ENCODE measurements around the gene PUM1. TPM values are rescaled to one million over a fixed set of nuclear protein-coding genes. Genes with fewer than 3 reads are reported as not detected.
A peak's percentile ranks its signal among the peaks of the same experiment; 100 is the strongest.

PUM1 gene
- total and polyA plus RNA-seq, 7 experiments from 2014 or later: 114 to 226 (median 154) TPM

GRCh38 chr1:30889511-30889910 lies 176.0 kb downstream of the PUM1 start:
- H3K27ac ChIP-seq (ENCODE audit: low read depth, low read length): no peak overlapping the region
- peaks cover 0 to under 1% (median 0%) of the 10 kb centered on the region in 11 donors for H3K9me3 Mint-ChIP-seq
- ChIA-PET POLR2A (interaction anchor here (0.8 kb wide), 1 partner anchor 755 kb away, joined by 4 read pairs; the partner anchor contains the start of gene PEF1), CTCF (no interaction called here)
- no peaks in the 10 kb centered on the region for H3K4me1 ChIP-seq (ENCODE audit: control insufficient read depth in 2 of 2, insufficient read depth in 2 of 2, low read length in 2 of 2)
- H3K27me3 ChIP-seq (ENCODE audit: control insufficient read depth in 2 of 2, insufficient read depth in 2 of 2, low read length in 2 of 2): no peaks in the 10 kb centered on the region
- intact Hi-C loops (cut with micrococcal nuclease): no loop called here
- H3K27ac Mint-ChIP-seq: no peak overlapping the region
- DNase-seq (no peak), ATAC-seq (no peak)
- no peak overlapping the region for H3K4me3 ChIP-seq (ENCODE audit: low read length)
- no peaks in the 10 kb centered on the region for H3K36me3 ChIP-seq (ENCODE audit: control insufficient read depth in 2 of 3, insufficient read depth in 3 of 3, low read length in 3 of 3)
- peak overlapping the region in 1 of 10 donors; percentile 10 for H3K4me3 Mint-ChIP-seq
- no peaks in the 10 kb centered on the region for H3K9me3 ChIP-seq (ENCODE audit: control insufficient read depth in 2 of 3, low read length in 3 of 3)
- no peaks in the 10 kb centered on the region for H3K36me3 Mint-ChIP-seq
- peaks cover 0 to 5% (median 0%) of the 10 kb centered on the region in 7 donors for H3K4me1 Mint-ChIP-seq
- H3K27me3 Mint-ChIP-seq: peaks cover 0 to 22% (median 4%) of the 10 kb centered on the region in 5 donors

DNA sequence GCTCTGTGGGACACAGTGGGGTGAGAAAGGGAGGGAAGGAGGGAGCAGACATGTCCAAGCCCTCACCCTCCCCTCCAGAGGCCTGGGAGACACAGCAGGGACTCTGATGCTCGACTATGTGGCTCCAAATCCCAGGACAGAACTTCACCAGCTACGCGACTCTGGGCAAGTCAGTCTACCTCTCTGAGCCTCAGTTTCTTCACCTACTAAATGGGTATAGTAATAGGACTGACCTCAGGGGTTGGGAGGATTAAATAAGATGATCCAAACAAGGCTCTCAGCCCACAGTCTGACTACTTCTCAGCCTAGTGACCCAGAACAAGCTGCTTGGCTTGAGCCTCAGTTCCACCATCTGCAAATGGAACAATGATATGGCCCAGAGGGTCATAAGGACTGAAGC lies 176.5 kb downstream of the PUM1 start:
- ChIA-PET POLR2A (interaction anchor here (0.8 kb wide), 1 partner anchor 756 kb away, joined by 4 read pairs; the partner anchor contains the start of gene PEF1), CTCF (no interaction called here)
- no peak overlapping the region for H3K4me3 ChIP-seq (ENCODE audit: low read length)
- Mint-ChIP-seq H3K4me3 (no peak overlapping the region), H3K9me3 (no peaks in the 10 kb centered on the region), H3K27me3 (peaks cover 0 to 27% (median 3%) of the 10 kb centered on the region in 5 donors), H3K36me3 (no peaks in the 10 kb centered on the region), H3K27ac (no peak overlapping the region), H3K4me1 (peaks cover 0 to 5% (median 0%) of the 10 kb centered on the region in 7 donors)
- H3K9me3 ChIP-seq (ENCODE audit: control insufficient read depth in 2 of 3, low read length in 3 of 3): no peaks in the 10 kb centered on the region
- intact Hi-C loops (cut with micrococcal nuclease): no loop called here
- no peaks in the 10 kb centered on the region for H3K4me1 ChIP-seq (ENCODE audit: control insufficient read depth in 2 of 2, insufficient read depth in 2 of 2, low read length in 2 of 2)
- H3K27me3 ChIP-seq (ENCODE audit: control insufficient read depth in 2 of 2, insufficient read depth in 2 of 2, low read length in 2 of 2): no peaks in the 10 kb centered on the region
- no peak for ATAC-seq
- no peaks in the 10 kb centered on the region for H3K36me3 ChIP-seq (ENCODE audit: control insufficient read depth in 2 of 3, insufficient read depth in 3 of 3, low read length in 3 of 3)
- DNase-seq: no peak
- no peak overlapping the region for H3K27ac ChIP-seq (ENCODE audit: low read depth, low read length)

- Histone ChIP-seq H3K36me3 (ENCODE audit: control insufficient read depth in 2 of 3, insufficient read depth in 3 of 3, low read length in 3 of 3) (no peaks in the 10 kb centered on the region), H3K27me3 (ENCODE audit: control insufficient read depth in 2 of 2, insufficient read depth in 2 of 2, low read length in 2 of 2) (no peaks in the 10 kb centered on the region), H3K4me1 (ENCODE audit: control insufficient read depth in 2 of 2, insufficient read depth in 2 of 2, low read length in 2 of 2) (no peaks in the 10 kb centered on the region), H3K4me3 (ENCODE audit: low read length) (no peak overlapping the region), H3K9me3 (ENCODE audit: control insufficient read depth in 2 of 3, low read length in 3 of 3) (no peaks in the 10 kb centered on the region), H3K27ac (ENCODE audit: low read depth, low read length) (no peak overlapping the region)
- H3K27me3 Mint-ChIP-seq: peaks cover 0 to 21% (median 0%) of the 10 kb centered on the region in 5 donors
- no peak overlapping the region for H3K27ac Mint-ChIP-seq
- no peak overlapping the region for H3K4me3 Mint-ChIP-seq
- intact Hi-C loops (cut with micrococcal nuclease): no loop called here
- ATAC-seq (no peak), DNase-seq (no peak)
- H3K36me3 Mint-ChIP-seq: no peaks in the 10 kb centered on the region
- ChIA-PET POLR2A (no interaction called here), CTCF (no interaction called here)
- peaks cover 0 to 4% (median 0%) of the 10 kb centered on the region in 7 donors for H3K4me1 Mint-ChIP-seq
- no peaks in the 10 kb centered on the region for H3K9me3 Mint-ChIP-seq
Observed at GRCh38 chr1:30888391-30888790, 177.1 kb downstream of the PUM1 start.

DNA sequence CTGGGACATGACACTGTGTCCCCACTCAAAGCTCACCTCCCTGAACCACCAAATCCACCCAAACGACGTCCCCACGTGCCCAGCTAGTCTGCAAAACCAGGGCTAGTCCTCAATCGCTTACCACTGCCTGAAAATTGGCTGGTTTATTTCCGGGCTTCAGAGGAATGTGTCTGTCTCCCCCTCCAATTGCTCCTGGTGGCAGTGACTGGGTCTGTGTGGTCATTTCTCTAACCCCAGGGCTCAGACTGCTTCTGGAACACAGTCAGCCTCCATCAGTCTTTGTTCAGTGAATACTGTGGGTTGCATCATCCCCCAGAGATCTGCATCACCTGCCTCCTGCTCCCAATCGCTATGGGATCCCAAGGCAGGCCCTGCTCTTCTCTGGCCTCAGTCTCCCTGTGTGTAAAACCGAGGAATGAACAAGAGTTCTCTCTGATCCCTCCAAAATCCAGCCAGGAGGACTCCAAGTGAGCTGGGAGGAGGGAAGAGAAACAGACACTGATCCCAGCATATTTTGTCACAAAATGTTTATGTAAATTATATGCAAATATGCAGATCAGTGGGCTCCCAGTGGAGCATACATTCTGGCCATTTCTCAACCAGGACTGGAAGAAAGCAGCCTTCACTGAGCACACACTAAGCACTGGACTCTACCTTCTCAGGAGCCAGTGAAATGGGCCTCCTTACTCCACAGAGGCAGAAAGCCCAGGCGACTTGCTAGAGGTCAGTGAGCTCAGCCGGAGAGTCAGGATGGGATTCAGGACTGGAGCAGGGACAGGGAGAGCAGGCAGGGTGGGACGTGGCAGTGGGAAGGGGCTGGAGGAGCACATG lies 177.8 kb downstream of the PUM1 start:
- DNase-seq (no peak), ATAC-seq (no peak)
- H3K9me3 Mint-ChIP-seq: no peaks in the 10 kb centered on the region
- Histone ChIP-seq H3K4me3 (ENCODE audit: low read length) (no peak overlapping the region), H3K4me1 (ENCODE audit: control insufficient read depth in 2 of 2, insufficient read depth in 2 of 2, low read length in 2 of 2) (no peaks in the 10 kb centered on the region), H3K36me3 (ENCODE audit: control insufficient read depth in 2 of 3, insufficient read depth in 3 of 3, low read length in 3 of 3) (no peaks in the 10 kb centered on the region), H3K27me3 (ENCODE audit: control insufficient read depth in 2 of 2, insufficient read depth in 2 of 2, low read length in 2 of 2) (no peaks in the 10 kb centered on the region), H3K9me3 (ENCODE audit: control insufficient read depth in 2 of 3, low read length in 3 of 3) (no peaks in the 10 kb centered on the region), H3K27ac (ENCODE audit: low read depth, low read length) (no peak overlapping the region)
- intact Hi-C loops (cut with micrococcal nuclease): no loop called here
- peak overlapping the region in 1 of 9 donors; percentile 71 for H3K27ac Mint-ChIP-seq
- peaks cover 0 to 4% (median 0%) of the 10 kb centered on the region in 7 donors for H3K4me1 Mint-ChIP-seq
- POLR2A ChIA-PET: interaction anchor here (0.6 kb wide), 1 partner anchor 1856 kb away, joined by 5 read pairs; no protein-coding TSS in a partner anchor
- H3K36me3 Mint-ChIP-seq: no peaks in the 10 kb centered on the region
- H3K4me3 Mint-ChIP-seq: no peak overlapping the region
- CTCF ChIA-PET: no interaction called here
- H3K27me3 Mint-ChIP-seq: peaks cover 0 to 20% (median 0%) of the 10 kb centered on the region in 5 donors

DNA sequence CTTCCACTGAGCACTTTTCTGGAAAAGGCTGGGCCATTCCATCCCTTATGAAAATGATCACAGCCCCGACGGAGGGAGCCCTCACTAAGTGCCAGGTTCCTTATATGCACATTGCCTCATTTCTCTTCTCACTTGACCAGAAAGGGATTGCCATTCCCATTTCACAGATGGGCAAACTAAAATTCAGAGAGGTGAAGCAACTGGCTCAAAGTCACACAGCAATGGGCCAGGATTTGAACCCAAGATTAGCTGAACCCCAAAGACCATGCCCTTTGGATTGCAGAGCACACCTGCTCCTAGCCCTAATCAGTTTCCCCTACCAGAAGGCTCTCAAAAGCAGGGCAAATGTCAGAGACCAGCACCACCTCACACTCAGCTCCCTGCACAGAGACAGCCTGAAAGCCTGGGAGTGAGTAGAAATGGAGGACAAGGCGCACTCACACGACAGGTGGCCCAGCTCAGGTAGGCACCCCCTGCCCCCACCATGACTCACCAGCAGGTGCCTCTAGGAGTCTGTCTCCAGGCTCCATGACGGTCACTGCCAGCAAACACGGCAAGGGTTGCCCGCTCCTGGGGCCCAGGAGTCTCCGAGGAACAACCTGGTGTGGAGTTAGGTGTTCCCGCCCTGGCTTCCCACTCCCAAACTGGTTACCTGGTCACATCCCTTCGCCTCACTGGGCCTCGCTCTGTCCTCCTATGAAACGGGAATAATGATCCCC lies 178.6 kb downstream of the PUM1 start:
- no peak for DNase-seq
- Mint-ChIP-seq H3K9me3 (no peaks in the 10 kb centered on the region), H3K4me3 (no peak overlapping the region), H3K27ac (peak overlapping the region in 1 of 9 donors; percentile 71), H3K27me3 (peaks cover 0 to 23% (median 0%) of the 10 kb centered on the region in 5 donors), H3K4me1 (peaks cover 0 to 1% (median 0%) of the 10 kb centered on the region in 7 donors), H3K36me3 (no peaks in the 10 kb centered on the region)
- Histone ChIP-seq H3K27ac (ENCODE audit: low read depth, low read length) (no peak overlapping the region), H3K36me3 (ENCODE audit: control insufficient read depth in 2 of 3, insufficient read depth in 3 of 3, low read length in 3 of 3) (no peaks in the 10 kb centered on the region), H3K4me3 (ENCODE audit: low read length) (no peak overlapping the region), H3K27me3 (ENCODE audit: control insufficient read depth in 2 of 2, insufficient read depth in 2 of 2, low read length in 2 of 2) (no peaks in the 10 kb centered on the region), H3K4me1 (ENCODE audit: control insufficient read depth in 2 of 2, insufficient read depth in 2 of 2, low read length in 2 of 2) (no peaks in the 10 kb centered on the region), H3K9me3 (ENCODE audit: control insufficient read depth in 2 of 3, low read length in 3 of 3) (no peaks in the 10 kb centered on the region)
- ChIA-PET POLR2A (no interaction called here), CTCF (no interaction called here)
- intact Hi-C loops (cut with micrococcal nuclease): no loop called here
- ATAC-seq: no peak

DNA sequence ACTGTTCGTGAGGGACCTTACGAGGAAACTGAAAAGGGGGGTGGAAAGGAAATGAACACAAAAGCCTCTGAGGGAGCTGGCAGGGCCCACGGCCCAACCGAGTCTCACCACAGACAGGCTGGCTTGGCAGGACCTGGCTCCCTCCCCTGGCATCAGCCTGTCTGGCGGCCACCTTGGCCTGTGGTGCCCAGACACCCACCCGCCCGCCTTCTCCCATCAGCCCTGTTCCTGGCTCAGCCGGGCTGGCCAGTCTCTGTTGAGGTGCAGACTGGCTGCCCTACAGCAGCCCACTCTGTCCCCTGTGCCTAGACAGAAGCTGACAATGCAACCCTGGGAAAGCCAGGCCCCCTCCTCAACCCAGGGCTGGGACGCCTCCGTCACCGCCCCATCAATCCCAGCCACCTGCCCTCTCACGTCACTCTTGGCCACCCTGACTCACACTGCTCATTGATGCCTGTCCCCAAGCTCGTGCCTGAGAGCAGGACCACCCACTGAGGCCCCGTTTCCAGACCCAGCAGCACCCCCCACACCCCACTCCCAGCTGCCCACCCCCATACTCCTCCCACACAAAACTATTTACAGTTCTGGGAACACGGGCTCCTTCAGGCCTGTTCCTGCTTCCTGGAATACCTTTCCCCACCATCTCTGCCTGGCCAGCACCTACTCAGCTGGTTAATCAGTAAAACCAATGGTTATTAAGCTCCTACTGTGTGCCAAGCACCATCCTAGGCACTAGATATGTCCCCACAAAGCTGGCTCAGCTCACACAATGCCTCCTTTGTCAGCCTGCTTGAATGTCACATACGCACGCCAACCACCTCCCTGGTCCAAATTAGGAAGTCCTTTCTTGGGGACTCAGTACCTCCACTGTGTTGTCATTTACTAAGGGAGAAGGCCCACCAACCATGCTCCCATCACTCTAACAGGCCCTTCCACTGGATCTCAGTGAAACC lies 179.7 kb downstream of the PUM1 start:
- H3K4me1 ChIP-seq (ENCODE audit: control insufficient read depth in 2 of 2, insufficient read depth in 2 of 2, low read length in 2 of 2): no peaks in the 10 kb centered on the region
- no peaks in the 10 kb centered on the region for H3K27me3 ChIP-seq (ENCODE audit: control insufficient read depth in 2 of 2, insufficient read depth in 2 of 2, low read length in 2 of 2)
- DNase-seq (no peak), ATAC-seq (no peak)
- no peak overlapping the region for H3K4me3 ChIP-seq (ENCODE audit: low read length)
- H3K9me3 ChIP-seq (ENCODE audit: control insufficient read depth in 2 of 3, low read length in 3 of 3): no peaks in the 10 kb centered on the region
- H3K4me3 Mint-ChIP-seq: no peak overlapping the region
- no peak overlapping the region for H3K27ac Mint-ChIP-seq
- H3K36me3 ChIP-seq (ENCODE audit: control insufficient read depth in 2 of 3, insufficient read depth in 3 of 3, low read length in 3 of 3): no peaks in the 10 kb centered on the region
- peaks cover 0 to 6% (median 0%) of the 10 kb centered on the region in 7 donors for H3K4me1 Mint-ChIP-seq
- peaks cover 0 to 26% (median 6%) of the 10 kb centered on the region in 5 donors for H3K27me3 Mint-ChIP-seq
- H3K27ac ChIP-seq (ENCODE audit: low read depth, low read length): no peak overlapping the region
- no peaks in the 10 kb centered on the region for H3K36me3 Mint-ChIP-seq
- ChIA-PET CTCF (interaction anchor here (1.0 kb wide), 1 partner anchor 84 kb away, joined by 3 read pairs; no protein-coding TSS in a partner anchor), POLR2A (no interaction called here)
- H3K9me3 Mint-ChIP-seq: no peaks in the 10 kb centered on the region
- intact Hi-C loops (cut with micrococcal nuclease): no loop called here

Data from naive thymus-derived CD4-positive, alpha-beta T cell (primary cell).